HFFc6 (cell line): ENCODE measurements around the gene PSG2. TPM values are rescaled to one million over a fixed set of nuclear protein-coding genes. Genes with fewer than 3 reads are reported as not detected.
"Not testable (repeated sequence)": the region's sequence is repeated elsewhere in the genome, so short reads cannot be mapped to it uniquely, and the experiment has no call there.

Experiments used
- DNase-seq: peaks from one replicate; pipeline ENCODE4 v3.0.0-alpha.2; 2018
- H3K27ac Mint-ChIP-seq: 2 replicates; pipeline ENCODE4 v1.8.0; 2020; ENCODE audit warnings: mild to moderate bottlenecking, mixed read lengths
- H3K27me3 Mint-ChIP-seq: 2 replicates; pipeline ENCODE4 v1.8.0; 2021; ENCODE audit warnings: mild to moderate bottlenecking, moderate library complexity, mixed read lengths; ENCODE audit not compliant: insufficient read depth
- H3K36me3 Mint-ChIP-seq: 2 replicates; pipeline ENCODE4 v1.8.0; 2021; ENCODE audit warnings: low read depth, mixed read lengths
- H3K4me1 Mint-ChIP-seq: 2 replicates; pipeline ENCODE4 v1.8.0; 2020; ENCODE audit warnings: low read depth, mixed read lengths
- H3K4me3 Mint-ChIP-seq: 2 replicates; pipeline ENCODE4 v1.8.0; 2020; ENCODE audit warnings: mild to moderate bottlenecking, moderate library complexity, mixed read lengths
- H3K9me3 Mint-ChIP-seq: 2 replicates; pipeline ENCODE4 v1.8.0; 2020; ENCODE audit warnings: mild to moderate bottlenecking, mixed read lengths
- total RNA-seq, 6 experiments: library from RNA; stranded (reverse); fragmentation: NEBNext Ultra II Directional; extraction: Animal tissue kit (Norgen Biotek cat#: 25700); gene quantifications; 2 replicates in 1 of 6; 3 replicates in 5 of 6; pipeline ENCODE4 v1.2.3, GENCODE V29; 2021
- TF ChIP-seq, protein P1 (sequence below): fragments of 200-600 bp; sonication (generic); IDR thresholded peaks from 2 replicates; pipeline ENCODE4 v1.5.0; 2021; ENCODE audit warnings: antibody characterized with exemption, mild to moderate bottlenecking

PSG2 gene
- total RNA-seq, 6 experiments from 2014 or later = 1.7 to 4.0 (median 2.9) TPM

DNA sequence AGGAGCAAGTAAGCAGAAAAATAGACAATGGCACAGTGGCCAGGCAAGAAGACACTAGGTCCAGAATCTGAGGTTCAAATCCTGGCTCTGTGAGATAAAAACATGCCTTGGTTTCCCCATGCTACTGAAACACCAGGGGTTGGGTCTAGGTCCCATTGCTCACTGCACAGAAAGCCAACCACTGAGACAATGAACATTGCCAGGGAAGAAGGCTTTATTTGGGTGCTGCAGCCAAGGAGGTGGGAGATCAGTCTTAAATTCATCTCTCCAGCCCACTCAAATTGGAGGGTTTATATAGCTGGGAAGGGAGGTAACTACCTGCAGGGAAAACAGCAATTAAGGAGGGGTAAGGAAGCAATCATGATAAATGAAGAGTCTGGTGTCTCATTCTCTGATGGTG is 32.6 kb upstream of the PSG2 start:
- Mint-ChIP-seq H3K36me3 (peaks cover 45% of the 10 kb centered on the region), H3K9me3 (peaks cover 36% of the 10 kb centered on the region), H3K27ac (peak overlapping the region; percentile 24; the same call in 1 of the 2 replicates), H3K4me1 (peaks cover 85% of the 10 kb centered on the region)
- not testable (repeated sequence) for DNase-seq, H3K27me3 Mint-ChIP-seq, H3K4me3 Mint-ChIP-seq

- not testable (repeated sequence) for H3K27me3 Mint-ChIP-seq, H3K4me3 Mint-ChIP-seq, H3K27ac Mint-ChIP-seq
- Mint-ChIP-seq H3K36me3 (peaks cover 45% of the 10 kb centered on the region), H3K4me1 (peaks cover 85% of the 10 kb centered on the region), H3K9me3 (peaks cover 36% of the 10 kb centered on the region)
- peak; percentile 18 for DNase-seq
Measured at GRCh38 chr19:43114626-43115025, 32.1 kb upstream of the PSG2 start.

DNA sequence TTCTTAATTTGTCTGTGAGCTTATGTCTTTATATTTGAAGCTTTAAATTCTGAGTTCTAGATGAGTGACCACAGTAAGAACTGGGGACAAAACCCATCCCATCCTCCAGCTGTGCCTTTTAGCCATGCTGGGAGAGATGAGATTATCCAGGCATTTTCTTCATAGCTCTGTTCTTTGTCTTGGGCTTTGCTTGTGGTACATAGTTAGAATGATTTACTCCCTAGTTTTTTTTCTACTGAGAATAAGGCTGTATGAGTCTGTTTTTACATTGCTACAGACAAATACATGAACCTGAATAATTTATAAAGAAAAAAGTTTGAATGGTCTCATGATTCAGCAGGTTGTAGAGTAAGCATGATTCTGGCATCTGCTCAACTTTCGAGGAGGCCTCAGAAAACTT is 24.9 kb upstream of the PSG2 start:
- H3K4me3 Mint-ChIP-seq, H3K9me3 Mint-ChIP-seq, H3K27me3 Mint-ChIP-seq, DNase-seq: not testable (repeated sequence)
- Mint-ChIP-seq H3K36me3 (peaks cover 13% of the 10 kb centered on the region; the same call in 1 of the 2 replicates), H3K27ac (peak overlapping the region; percentile 46; the same call in 1 of the 2 replicates), H3K4me1 (peaks cover 83% of the 10 kb centered on the region)

GRCh38 chr19:43105496-43105895 is 23.0 kb upstream of the PSG2 start:
- H3K27me3 Mint-ChIP-seq = no peaks in the 10 kb centered on the region
- H3K9me3 Mint-ChIP-seq = peaks cover 8% of the 10 kb centered on the region; the same call in 1 of the 2 replicates
- H3K4me3 Mint-ChIP-seq = no peak overlapping the region
- TF ChIP-seq, protein P1, sequence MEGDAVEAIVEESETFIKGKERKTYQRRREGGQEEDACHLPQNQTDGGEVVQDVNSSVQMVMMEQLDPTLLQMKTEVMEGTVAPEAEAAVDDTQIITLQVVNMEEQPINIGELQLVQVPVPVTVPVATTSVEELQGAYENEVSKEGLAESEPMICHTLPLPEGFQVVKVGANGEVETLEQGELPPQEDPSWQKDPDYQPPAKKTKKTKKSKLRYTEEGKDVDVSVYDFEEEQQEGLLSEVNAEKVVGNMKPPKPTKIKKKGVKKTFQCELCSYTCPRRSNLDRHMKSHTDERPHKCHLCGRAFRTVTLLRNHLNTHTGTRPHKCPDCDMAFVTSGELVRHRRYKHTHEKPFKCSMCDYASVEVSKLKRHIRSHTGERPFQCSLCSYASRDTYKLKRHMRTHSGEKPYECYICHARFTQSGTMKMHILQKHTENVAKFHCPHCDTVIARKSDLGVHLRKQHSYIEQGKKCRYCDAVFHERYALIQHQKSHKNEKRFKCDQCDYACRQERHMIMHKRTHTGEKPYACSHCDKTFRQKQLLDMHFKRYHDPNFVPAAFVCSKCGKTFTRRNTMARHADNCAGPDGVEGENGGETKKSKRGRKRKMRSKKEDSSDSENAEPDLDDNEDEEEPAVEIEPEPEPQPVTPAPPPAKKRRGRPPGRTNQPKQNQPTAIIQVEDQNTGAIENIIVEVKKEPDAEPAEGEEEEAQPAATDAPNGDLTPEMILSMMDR = peak; percentile 12; the same call in 1 of the 2 replicates
- peak; percentile 21 for DNase-seq
- peaks cover 67% of the 10 kb centered on the region for H3K4me1 Mint-ChIP-seq
- peaks cover 13% of the 10 kb centered on the region; the same call in 1 of the 2 replicates for H3K36me3 Mint-ChIP-seq
- H3K27ac Mint-ChIP-seq = peak overlapping the region; percentile 62

- peak; percentile 85 for DNase-seq
- not testable (repeated sequence) for H3K9me3 Mint-ChIP-seq, H3K4me3 Mint-ChIP-seq, H3K27me3 Mint-ChIP-seq
- Mint-ChIP-seq H3K4me1 (peaks cover 67% of the 10 kb centered on the region), H3K27ac (peak overlapping the region; percentile 62), H3K36me3 (peaks cover 13% of the 10 kb centered on the region; the same call in 1 of the 2 replicates)
- TF ChIP-seq, protein P1 = peak; percentile 88
Measured at GRCh38 chr19:43104215-43104850, 21.8 kb upstream of the PSG2 start.

DNA sequence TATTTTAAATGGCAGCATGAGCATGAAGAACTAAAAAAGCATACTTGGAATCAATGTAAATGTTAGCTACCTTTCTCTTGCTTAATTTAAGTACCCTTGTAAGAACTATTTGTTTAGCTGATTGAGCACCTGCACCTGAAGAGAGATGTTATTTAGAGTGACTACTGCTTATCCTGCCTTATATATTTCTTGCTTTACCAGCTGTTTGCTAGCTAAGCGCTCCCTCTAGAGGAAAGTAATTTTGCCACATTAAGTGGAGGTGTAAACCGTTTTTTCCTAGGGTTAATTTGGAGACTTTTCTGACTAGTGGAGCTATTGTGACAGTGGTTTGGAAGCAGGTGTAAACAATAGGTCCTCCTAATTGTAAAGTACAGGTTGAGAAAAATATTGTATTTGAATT is 19.4 kb upstream of the PSG2 start:
- TF ChIP-seq, protein P1 = peak; percentile 67
- Mint-ChIP-seq H3K4me3 (no peak overlapping the region), H3K27me3 (no peaks in the 10 kb centered on the region; the same call in 1 of the 2 replicates), H3K4me1 (peaks cover 64% of the 10 kb centered on the region), H3K9me3 (peaks cover 8% of the 10 kb centered on the region; the same call in 1 of the 2 replicates), H3K27ac (no peak overlapping the region; the same call in 1 of the 2 replicates), H3K36me3 (peaks cover 8% of the 10 kb centered on the region; the same call in 1 of the 2 replicates)
- no peak for DNase-seq

DNA sequence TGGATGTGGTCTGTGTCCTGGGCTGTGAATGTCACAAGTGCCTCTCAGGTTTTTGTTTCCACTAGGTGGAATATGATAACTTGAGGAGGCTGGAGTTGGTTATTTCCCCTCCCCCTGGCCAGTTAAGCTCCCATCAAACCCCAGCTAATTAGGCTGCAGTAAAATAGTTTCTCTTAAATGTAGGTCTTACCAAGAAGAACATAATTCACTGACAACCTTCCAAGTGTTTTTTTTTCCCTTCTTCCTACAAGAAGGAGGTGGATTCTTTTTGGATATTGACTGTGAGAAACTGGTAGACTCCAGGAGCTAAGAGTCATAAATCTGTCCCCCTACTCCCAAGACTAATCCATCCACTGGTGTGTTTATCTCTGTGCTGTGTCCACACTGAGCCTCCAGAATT is 15.9 kb upstream of the PSG2 start:
- not testable (repeated sequence) for H3K4me3 Mint-ChIP-seq, H3K27me3 Mint-ChIP-seq, H3K9me3 Mint-ChIP-seq, DNase-seq
- Mint-ChIP-seq H3K36me3 (peaks cover 10% of the 10 kb centered on the region), H3K4me1 (peaks cover 29% of the 10 kb centered on the region), H3K27ac (peak overlapping the region; percentile 51; the same call in 1 of the 2 replicates)
